Measurements from ENCODE around the gene SLC12A8. TPM values are rescaled to one million over a fixed set of nuclear protein-coding genes. Genes with fewer than 3 reads are reported as not detected.
A peak's percentile ranks its signal among the peaks of the same experiment; 100 is the strongest.

Gene SLC12A8
- total RNA-seq, 4 donors from 2014 or later, result 5.4 to 10.5 (median 6.8) TPM

GRCh38 chr3:125206934-125207333 is 5.6 kb downstream of the SLC12A8 start:
- Histone ChIP-seq H3K27ac (peak overlapping the region in 2 of 4 donors; percentile 1 to 62), H3K4me1 (peaks cover 0 to 7% (median 2%) of the 10 kb centered on the region in 4 donors), H3K27me3 (peaks cover 8% of the 10 kb centered on the region), H3K4me3 (no peak overlapping the region), H3K36me3 (no peaks in the 10 kb centered on the region), H3K9me3 (no peaks in the 10 kb centered on the region)
- in situ Hi-C loops (cut with MboI; ENCODE audit: low pct_ligation_motif_present in 1 of 4, low pct_unique_long_range_greater_than_20kb in 1 of 4, low sequenced_read_pairs in 3 of 4), result no loop called here
- TF ChIP-seq EP300 (IDR thresholded peaks at IDR 0.05; ENCODE audit: low read depth), result no peak
- TF ChIP-seq CTCF (IDR thresholded peaks at IDR 0.05), result no peak
- no peak for TF ChIP-seq POLR2A (IDR thresholded peaks at IDR 0.05)
- TF ChIP-seq POLR2AphosphoS5 (IDR thresholded peaks at IDR 0.05), result no peak
- 67 to 70% methylated on average over 4 to 6 of the region's 6 CpGs for whole genome bisulfite sequencing, 2 donors (ENCODE audit: low coverage in 1 of 2)
- intact Hi-C loops (cut with DNase I; ENCODE audit: low total_unique reads), result no loop called here
- DNase-seq, result no peak

- no peaks in the 10 kb centered on the region for H3K9me3 ChIP-seq
- no peak overlapping the region for H3K27ac ChIP-seq
- no peak for DNase-seq
- H3K4me1 ChIP-seq, result no peaks in the 10 kb centered on the region
- no peak overlapping the region for H3K4me3 ChIP-seq
- H3K27me3 ChIP-seq, result no peaks in the 10 kb centered on the region
- in situ Hi-C loops (cut with MboI; ENCODE audit: low pct_ligation_motif_present in 1 of 4, low pct_unique_long_range_greater_than_20kb in 1 of 4, low sequenced_read_pairs in 3 of 4), result no loop called here
- TF ChIP-seq EP300 (IDR thresholded peaks at IDR 0.05; ENCODE audit: low read depth) (no peak), CTCF (IDR thresholded peaks at IDR 0.05) (no peak), POLR2A (IDR thresholded peaks at IDR 0.05) (no peak), POLR2AphosphoS5 (IDR thresholded peaks at IDR 0.05) (no peak)
- intact Hi-C loops (cut with DNase I; ENCODE audit: low total_unique reads), result no loop called here
- no peaks in the 10 kb centered on the region for H3K36me3 ChIP-seq
These were observed 8.8 kb downstream of the SLC12A8 start for GRCh38 chr3:125203731-125204130.

GRCh38 chr3:125202197-125202596 is 10.4 kb downstream of the SLC12A8 start:
- no peaks in the 10 kb centered on the region for H3K36me3 ChIP-seq
- no peak overlapping the region for H3K4me3 ChIP-seq
- no peak overlapping the region for H3K27ac ChIP-seq
- no peaks in the 10 kb centered on the region for H3K27me3 ChIP-seq
- DNase-seq, result no peak
- no peaks in the 10 kb centered on the region for H3K9me3 ChIP-seq
- WGBS, 2 donors (ENCODE audit: low coverage in 1 of 2), result 84 to 89% methylated on average over 4 of the region's 4 CpGs
- intact Hi-C loops (cut with DNase I; ENCODE audit: low total_unique reads) (no loop called here), in situ Hi-C loops (cut with MboI; ENCODE audit: low pct_ligation_motif_present in 1 of 4, low pct_unique_long_range_greater_than_20kb in 1 of 4, low sequenced_read_pairs in 3 of 4) (no loop called here)
- H3K4me1 ChIP-seq, result no peaks in the 10 kb centered on the region
- TF ChIP-seq POLR2A (IDR thresholded peaks at IDR 0.05) (no peak), POLR2AphosphoS5 (IDR thresholded peaks at IDR 0.05) (no peak), EP300 (IDR thresholded peaks at IDR 0.05; ENCODE audit: low read depth) (no peak), CTCF (IDR thresholded peaks at IDR 0.05) (no peak)

- no peak for DNase-seq
- intact Hi-C loops (cut with DNase I; ENCODE audit: low total_unique reads), result no loop called here
- Histone ChIP-seq H3K27ac (no peak overlapping the region), H3K36me3 (no peaks in the 10 kb centered on the region), H3K4me3 (no peak overlapping the region), H3K9me3 (no peaks in the 10 kb centered on the region), H3K4me1 (no peaks in the 10 kb centered on the region), H3K27me3 (no peaks in the 10 kb centered on the region)
- in situ Hi-C loops (cut with MboI; ENCODE audit: low pct_ligation_motif_present in 1 of 4, low pct_unique_long_range_greater_than_20kb in 1 of 4, low sequenced_read_pairs in 3 of 4), result no loop called here
- TF ChIP-seq EP300 (IDR thresholded peaks at IDR 0.05; ENCODE audit: low read depth), result no peak
- TF ChIP-seq CTCF (IDR thresholded peaks at IDR 0.05), result no peak
- TF ChIP-seq POLR2AphosphoS5 (IDR thresholded peaks at IDR 0.05), result no peak
- TF ChIP-seq POLR2A (IDR thresholded peaks at IDR 0.05), result no peak
- 61 to 76% methylated on average over 5 to 6 of the region's 6 CpGs for WGBS, 2 donors (ENCODE audit: low coverage in 1 of 2)
These were observed 11.8 kb downstream of the SLC12A8 start for GRCh38 chr3:125200731-125201139.
